OCI-LY1 (cell line): Measurements from ENCODE around the gene TCF7.

ENCODE experiments used
- H2AFZ ChIP-seq: fragments of 200-600 bp; sonication (generic), shearing (Covaris generic); 2 replicates; pipeline ENCODE4 v1.6.0; 2014; ENCODE audit warnings: antibody characterized with exemption, mild to moderate bottlenecking, low read length
- H3F3A ChIP-seq: fragments of 200-600 bp; sonication (generic), shearing (Covaris generic); 2 replicates; pipeline ENCODE4 v1.6.0; 2014; ENCODE audit warnings: mild to moderate bottlenecking, antibody characterized with exemption, low read length, moderate library complexity; ENCODE audit not compliant: insufficient read depth
- H3K27ac ChIP-seq: fragments of 200-600 bp; sonication (generic); 2 replicates; pipeline ENCODE4 v1.5.1; 2014; ENCODE audit warnings: low read length, mixed run types, mild to moderate bottlenecking, low read depth; ENCODE audit not compliant: poor library complexity, severe bottlenecking
- H3K27me3 ChIP-seq: fragments of 200-600 bp; sonication (generic); 2 replicates; pipeline ENCODE4 v1.6.0; 2014; ENCODE audit warnings: antibody characterized with exemption, mild to moderate bottlenecking, low read length, moderate library complexity; ENCODE audit not compliant: insufficient read depth
- H3K36me3 ChIP-seq: fragments of 200-600 bp; sonication (generic); 2 replicates; pipeline ENCODE4 v1.6.1; 2014; ENCODE audit warnings: mild to moderate bottlenecking, antibody characterized with exemption, low read length, moderate library complexity, mixed read lengths; ENCODE audit not compliant: insufficient read depth
- H3K4me1 ChIP-seq: fragments of 200-600 bp; sonication (generic); 2 replicates; pipeline ENCODE4 v1.5.1; 2014; ENCODE audit warnings: mild to moderate bottlenecking, low read length, moderate library complexity; ENCODE audit not compliant: insufficient read depth, severe bottlenecking
- H3K4me2 ChIP-seq: fragments of 200-600 bp; sonication (generic), shearing (Covaris generic); 2 replicates; pipeline ENCODE4 v1.6.1; 2014; ENCODE audit warnings: low read length
- H3K4me3 ChIP-seq: fragments of 200-600 bp; sonication (generic); 2 replicates; pipeline ENCODE4 v1.5.1; 2014; ENCODE audit warnings: low read length, low read depth, mild to moderate bottlenecking, mixed read lengths; ENCODE audit not compliant: poor library complexity, severe bottlenecking
- H3K79me2 ChIP-seq: fragments of 200-600 bp; shearing (Covaris generic); 2 replicates; pipeline ENCODE4 v1.6.1; 2016; ENCODE audit warnings: mixed run types, low read length, mixed read lengths; ENCODE audit not compliant: insufficient read depth
- H3K9ac ChIP-seq: fragments of 200-600 bp; sonication (generic), shearing (Covaris generic); 2 replicates; pipeline ENCODE4 v1.6.1; 2014; ENCODE audit warnings: mild to moderate bottlenecking, low read length, mixed read lengths
- H3K9me2 ChIP-seq: fragments of 200-600 bp; sonication (generic), shearing (Covaris generic); 2 replicates; pipeline ENCODE4 v1.6.1; 2014; ENCODE audit warnings: low read depth, mild to moderate bottlenecking, low read length, mixed read lengths
- H3K9me3 ChIP-seq: fragments of 200-600 bp; shearing (Covaris generic); 2 replicates; pipeline ENCODE4 v1.6.1; 2014; ENCODE audit warnings: low read length, mixed read lengths
- H4K20me1 ChIP-seq: fragments of 200-600 bp; sonication (generic), shearing (Covaris generic); 2 replicates; pipeline ENCODE4 v1.6.0; 2016; ENCODE audit warnings: mild to moderate bottlenecking, low read length; ENCODE audit not compliant: insufficient read depth
- CTCF ChIP-seq: fragments of 200-600 bp; sonication (generic), shearing (Covaris generic); IDR thresholded peaks from 2 replicates; pipeline ENCODE4 v1.5.1; 2017; ENCODE audit warnings: mild to moderate bottlenecking, antibody characterized with exemption, low read length, moderate library complexity, mixed read lengths
- EZH2 ChIP-seq: fragments of 200-600 bp; sonication (generic), shearing (Covaris generic); IDR thresholded peaks from 2 replicates; pipeline ENCODE4 v1.8.0; 2017; ENCODE audit warnings: borderline replicate concordance, mixed run types, mild to moderate bottlenecking, antibody characterized with exemption, low read length, moderate library complexity, mixed read lengths

TCF7 gene

DNA sequence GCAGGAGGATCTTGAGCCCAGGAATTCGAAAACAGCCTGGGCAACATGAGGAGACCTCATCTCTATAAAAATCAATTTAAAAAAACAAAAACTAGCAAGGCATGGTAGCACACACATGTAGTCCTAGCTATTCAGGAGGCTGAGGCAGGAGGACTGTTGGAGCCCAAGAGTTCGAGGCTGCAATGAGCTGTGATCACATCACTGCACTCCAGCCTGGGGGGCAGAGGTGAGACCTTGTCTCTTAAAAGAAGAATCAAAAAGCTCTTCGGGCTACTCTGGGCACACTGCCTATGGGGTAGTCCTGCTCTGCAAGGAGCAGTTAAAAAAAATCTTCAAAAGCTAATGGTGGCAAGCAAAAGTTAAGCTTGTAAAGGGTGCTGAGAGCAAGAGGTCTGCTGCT, 38.8 kb downstream of the TCF7 start:
- Histone ChIP-seq H3K4me2 (no peak overlapping the region), H2AFZ (no peak overlapping the region), H3K27ac (no peak overlapping the region), H3K9me3 (no peaks in the 10 kb centered on the region), H3K4me3 (no peak overlapping the region), H3K9me2 (no peaks in the 10 kb centered on the region), H3K79me2 (no peaks in the 10 kb centered on the region), H3K9ac (no peak overlapping the region), H3K4me1 (no peaks in the 10 kb centered on the region), H3F3A (no peaks in the 10 kb centered on the region; the same call in 1 of the 2 replicates), H3K27me3 (no peaks in the 10 kb centered on the region), H4K20me1 (no peaks in the 10 kb centered on the region), H3K36me3 (peaks cover 83% of the 10 kb centered on the region)
- TF ChIP-seq CTCF = no peak
- TF ChIP-seq EZH2 = no peak

DNA sequence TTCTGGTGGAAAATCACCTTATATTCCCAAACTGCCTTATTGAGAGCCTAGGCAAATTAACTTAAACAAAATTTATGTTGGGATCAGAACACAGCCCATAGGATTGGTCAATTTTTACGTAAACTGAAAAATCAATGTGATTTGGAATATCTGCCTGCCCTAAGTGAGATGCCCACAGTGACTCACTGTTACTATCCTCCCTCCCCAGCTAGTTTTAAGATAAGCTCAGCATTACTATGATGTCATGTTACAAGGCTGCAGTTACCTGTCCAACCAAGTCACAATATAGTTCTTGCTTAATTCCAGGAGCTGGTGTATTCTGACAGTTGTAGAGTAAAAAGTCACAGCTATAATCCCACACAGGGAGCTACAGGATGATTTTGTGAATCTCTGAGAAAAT, 39.2 kb downstream of the TCF7 start:
- Histone ChIP-seq H3K4me3 (no peak overlapping the region), H2AFZ (no peak overlapping the region), H3K27me3 (no peaks in the 10 kb centered on the region), H3K27ac (no peak overlapping the region), H3K36me3 (peaks cover 87% of the 10 kb centered on the region), H4K20me1 (no peaks in the 10 kb centered on the region), H3K9me2 (no peaks in the 10 kb centered on the region), H3K9ac (no peak overlapping the region), H3K9me3 (no peaks in the 10 kb centered on the region), H3K4me1 (no peaks in the 10 kb centered on the region), H3F3A (no peaks in the 10 kb centered on the region; the same call in 1 of the 2 replicates), H3K79me2 (no peaks in the 10 kb centered on the region), H3K4me2 (no peak overlapping the region)
- TF ChIP-seq EZH2 (no peak), CTCF (no peak)

- Histone ChIP-seq H3K79me2 (peaks cover 5% of the 10 kb centered on the region; the same call in 1 of the 2 replicates), H3K9me2 (no peaks in the 10 kb centered on the region), H3F3A (no peaks in the 10 kb centered on the region; the same call in none of the 2 replicates)
Observed at GRCh38 chr5:134161513-134162395, 47.3 kb downstream of the TCF7 start.

More at GRCh38 chr5:134161513-134162395, 47.3 kb downstream of the TCF7 start:
- H3K9me3 ChIP-seq = peaks cover 14% of the 10 kb centered on the region
- TF ChIP-seq CTCF (no peak), EZH2 (no peak)
- no peak overlapping the region for H2AFZ ChIP-seq
- H3K4me2 ChIP-seq = no peak overlapping the region
- no peak overlapping the region for H3K27ac ChIP-seq
- no peaks in the 10 kb centered on the region for H3K27me3 ChIP-seq
- H4K20me1 ChIP-seq = no peaks in the 10 kb centered on the region
- H3K36me3 ChIP-seq = peaks cover 95% of the 10 kb centered on the region
- no peak overlapping the region for H3K4me3 ChIP-seq
- no peak overlapping the region for H3K9ac ChIP-seq
- H3K4me1 ChIP-seq = no peaks in the 10 kb centered on the region
